Keratinocyte (primary cell): Measurements from ENCODE around the gene STRN4. TPM values are rescaled to one million over a fixed set of nuclear protein-coding genes. Genes with fewer than 3 reads are reported as not detected.

Experiments
- DNase-seq: peaks from one replicate; pipeline ENCODE4 v3.0.0-alpha.2; 2011; ENCODE audit warnings: low read depth, missing footprints, low spot score
- FAIRE-seq: peaks from 2 replicates; lab custom pipeline; 2011; peaks lifted over from hg19 to GRCh38; lab: Jason Lieb, UNC
- H2AFZ ChIP-seq: 2 replicates; pipeline ENCODE4 v1.6.0; 2012; ENCODE audit warnings: low read length, control low read depth, inconsistent platforms; ENCODE audit not compliant: control insufficient read depth
- H3K27ac ChIP-seq: 2 replicates; pipeline ENCODE4 v1.5.1; 2011; ENCODE audit warnings: low read length; ENCODE audit not compliant: control insufficient read depth, insufficient read depth
- H3K27me3 ChIP-seq: 3 replicates; pipeline ENCODE4 v1.6.0; 2011; ENCODE audit warnings: low read length; ENCODE audit not compliant: control insufficient read depth, insufficient read depth; ENCODE audit errors: extremely low read depth
- H3K36me3 ChIP-seq, 2 experiments: 2 replicates in 1 of 2; 3 replicates in 1 of 2; pipeline ENCODE4 v1.5.1; 2011; ENCODE audit warnings: low read length in 2 of 2, mild to moderate bottlenecking in 1 of 2; ENCODE audit not compliant: control insufficient read depth in 2 of 2, insufficient read depth in 2 of 2; ENCODE audit errors: extremely low read depth in 1 of 2
- H3K4me1 ChIP-seq: 3 replicates; pipeline ENCODE4 v1.5.1; 2011; ENCODE audit warnings: low read length; ENCODE audit not compliant: control insufficient read depth, insufficient read depth; ENCODE audit errors: extremely low read depth
- H3K4me2 ChIP-seq: 3 replicates; pipeline ENCODE4 v1.6.0; 2011; ENCODE audit warnings: low read depth, low read length; ENCODE audit not compliant: control insufficient read depth, insufficient read depth; ENCODE audit errors: extremely low read depth
- H3K4me3 ChIP-seq, 3 experiments: fragments of 200-600 bp in 1 of 3; sonication (generic) in 1 of 3; 2 replicates in 2 of 3; 3 replicates in 1 of 3; pipeline ENCODE4 v1.5.1; 2011 to 2016; ENCODE audit warnings: low read length in 3 of 3, mild to moderate bottlenecking in 3 of 3, control low read depth in 2 of 3, inconsistent platforms in 1 of 3, low read depth in 1 of 3, mixed read lengths in 1 of 3, mixed run types in 1 of 3, moderate library complexity in 1 of 3; ENCODE audit not compliant: control insufficient read depth in 2 of 3, insufficient read depth in 2 of 3; ENCODE audit errors: extremely low read depth in 1 of 3
- H3K79me2 ChIP-seq: 2 replicates; pipeline ENCODE4 v1.6.0; 2012; ENCODE audit warnings: low read length; ENCODE audit not compliant: control insufficient read depth, insufficient read depth
- H3K9ac ChIP-seq: 3 replicates; pipeline ENCODE4 v1.6.0; 2011; ENCODE audit warnings: low read length; ENCODE audit not compliant: control insufficient read depth, insufficient read depth; ENCODE audit errors: extremely low read depth
- H3K9me1 ChIP-seq: 3 replicates; pipeline ENCODE4 v1.6.0; 2011; ENCODE audit warnings: low read length; ENCODE audit not compliant: control insufficient read depth, insufficient read depth; ENCODE audit errors: extremely low read depth
- H3K9me3 ChIP-seq: 2 replicates; pipeline ENCODE4 v1.5.1; 2012; ENCODE audit warnings: low read depth, low read length; ENCODE audit not compliant: control insufficient read depth
- H4K20me1 ChIP-seq: 3 replicates; pipeline ENCODE4 v1.6.0; 2011; ENCODE audit warnings: low read length; ENCODE audit not compliant: control insufficient read depth, insufficient read depth; ENCODE audit errors: extremely low read depth
- EZH2 ChIP-seq: IDR thresholded peaks from one replicate; pipeline ENCODE4 v1.6.1; 2012; ENCODE audit warnings: inconsistent platforms, mild to moderate bottlenecking, low read length, moderate library complexity
- dilution Hi-C: fragments of 300-500 bp; cut with MboI; formaldehyde crosslinking; loops from one replicate; pipeline ENCODE4 v1.7.0; 2020; ENCODE audit warnings: low sequenced_read_pairs; ENCODE audit not compliant: extremely low pct_ligation_motif_present
- polyA plus RNA-seq, 5 experiments: library from polyadenylated mRNA; depleted of rRNA in 3 of 5; stranded (reverse) in 3 of 5; stranded (forward) in 1 of 5; unstranded in 1 of 5; fragments of >200 nt; gene quantifications; 1 replicate in 1 of 5; 2 replicates in 3 of 5; 3 replicates in 1 of 5; pipeline versions ENCODE4 v1.2.1 to v1.2.3, GENCODE V29; 2011 to 2012; ENCODE audit warnings: missing spikeins in 2 of 5, low read depth in 1 of 5, low replicate concordance in 1 of 5
- TF ChIP-seq, protein P1 (sequence below), 3 experiments: IDR thresholded peaks in 1 of 3; conservative IDR thresholded peaks in 1 of 3; optimal IDR thresholded peaks in 1 of 3; 2 replicates in 2 of 3; 3 replicates in 1 of 3; pipeline versions ENCODE3 to v1.5.1; 2011; ENCODE audit warnings: low read length in 3 of 3, mild to moderate bottlenecking in 3 of 3, moderate library complexity in 2 of 3, control low read depth in 1 of 3, inconsistent platforms in 1 of 3; ENCODE audit not compliant: insufficient read depth in 2 of 3; ENCODE audit errors: extremely low read depth in 1 of 3

The STRN4 gene
- polyA plus RNA-seq, 1 donor (not counting 4 experiments of a cell fraction or from before 2014, with no cell fraction given) = 37.3 TPM

DNA sequence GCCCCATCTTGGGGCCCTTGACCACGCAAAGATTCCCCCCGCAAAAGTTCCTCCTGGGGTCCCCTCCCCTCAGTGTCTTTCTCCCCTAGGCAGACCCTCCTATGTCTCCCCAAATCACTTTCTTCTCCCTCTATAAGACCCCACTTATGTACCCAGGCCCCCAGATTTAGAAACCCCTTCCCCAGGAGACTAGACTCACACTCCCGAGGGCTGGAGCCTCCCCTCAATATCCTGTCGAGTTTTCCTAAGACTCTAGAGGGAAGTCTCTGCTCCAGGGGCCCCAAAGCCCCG lies 40.7 kb upstream of the STRN4 start:
- FAIRE-seq (no peak), DNase-seq (no peak)
- Histone ChIP-seq H3K27me3 (no peaks in the 10 kb centered on the region), H3K9me3 (no peaks in the 10 kb centered on the region), H3K36me3 (peaks cover 8 to 37% of the 10 kb centered on the region in 2 experiments), H2AFZ (no peak overlapping the region), H3K4me2 (peak overlapping the region; percentile 87), H3K4me3 (peak overlapping the region; percentile 92 to 99 (median 92)), H3K9me1 (no peaks in the 10 kb centered on the region), H3K4me1 (peaks cover 17% of the 10 kb centered on the region), H3K27ac (peak overlapping the region; percentile 95), H3K9ac (peak overlapping the region; percentile 93), H3K79me2 (peaks cover 62% of the 10 kb centered on the region), H4K20me1 (no peaks in the 10 kb centered on the region)
- TF ChIP-seq EZH2 = no peak
- dilution Hi-C loops = no loop called here

DNA sequence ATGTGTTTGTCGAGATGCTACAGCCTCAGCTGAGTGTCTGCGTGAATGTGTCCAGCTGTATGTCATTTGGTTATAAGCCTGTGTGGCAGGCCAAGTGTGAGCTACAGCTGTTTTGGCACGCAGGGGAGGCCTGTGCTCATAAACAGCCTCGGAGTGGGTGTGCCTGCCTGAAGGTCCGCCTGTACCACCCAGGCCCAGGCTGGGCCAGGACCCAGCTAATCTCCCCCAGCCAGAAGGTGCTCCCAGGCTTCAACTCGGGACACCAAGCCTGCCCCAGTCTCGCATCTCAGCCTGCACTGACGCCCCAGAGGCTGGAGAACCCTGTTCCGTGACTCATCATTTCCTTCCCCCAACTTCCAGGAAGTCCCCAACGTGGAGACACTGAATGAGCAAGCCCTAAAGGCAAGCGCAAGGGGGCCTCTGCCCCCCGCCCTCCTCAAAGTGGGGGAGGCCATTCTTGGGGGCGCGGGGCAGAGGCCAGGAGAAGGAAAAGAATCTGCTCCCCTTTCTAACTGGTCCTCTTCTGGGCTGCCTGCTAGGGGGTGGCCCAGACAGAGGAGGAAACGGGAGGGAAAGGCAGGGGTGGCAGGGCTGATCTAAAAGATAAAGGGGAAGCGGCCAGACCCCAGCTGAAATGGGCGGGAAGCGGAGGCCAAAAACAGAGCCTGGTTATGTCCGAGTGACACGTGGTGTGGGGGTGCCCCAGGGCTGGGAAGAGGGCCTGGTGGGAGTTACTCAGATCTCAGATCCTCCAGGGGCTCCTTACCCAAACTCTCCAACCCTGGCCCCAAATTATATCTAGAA lies 40.2 kb upstream of the STRN4 start:
- dilution Hi-C loops = no loop called here

More for the DNA sequence above, 40.2 kb upstream of the STRN4 start:
- no peaks in the 10 kb centered on the region for H4K20me1 ChIP-seq
- peaks cover 68% of the 10 kb centered on the region for H3K79me2 ChIP-seq
- TF ChIP-seq EZH2 = no peak
- TF ChIP-seq, protein P1, sequence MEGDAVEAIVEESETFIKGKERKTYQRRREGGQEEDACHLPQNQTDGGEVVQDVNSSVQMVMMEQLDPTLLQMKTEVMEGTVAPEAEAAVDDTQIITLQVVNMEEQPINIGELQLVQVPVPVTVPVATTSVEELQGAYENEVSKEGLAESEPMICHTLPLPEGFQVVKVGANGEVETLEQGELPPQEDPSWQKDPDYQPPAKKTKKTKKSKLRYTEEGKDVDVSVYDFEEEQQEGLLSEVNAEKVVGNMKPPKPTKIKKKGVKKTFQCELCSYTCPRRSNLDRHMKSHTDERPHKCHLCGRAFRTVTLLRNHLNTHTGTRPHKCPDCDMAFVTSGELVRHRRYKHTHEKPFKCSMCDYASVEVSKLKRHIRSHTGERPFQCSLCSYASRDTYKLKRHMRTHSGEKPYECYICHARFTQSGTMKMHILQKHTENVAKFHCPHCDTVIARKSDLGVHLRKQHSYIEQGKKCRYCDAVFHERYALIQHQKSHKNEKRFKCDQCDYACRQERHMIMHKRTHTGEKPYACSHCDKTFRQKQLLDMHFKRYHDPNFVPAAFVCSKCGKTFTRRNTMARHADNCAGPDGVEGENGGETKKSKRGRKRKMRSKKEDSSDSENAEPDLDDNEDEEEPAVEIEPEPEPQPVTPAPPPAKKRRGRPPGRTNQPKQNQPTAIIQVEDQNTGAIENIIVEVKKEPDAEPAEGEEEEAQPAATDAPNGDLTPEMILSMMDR (optimal IDR thresholded peaks at IDR 0.05 in 1 of 3, IDR thresholded peaks at IDR 0.05 in 1 of 3, conservative IDR thresholded peaks at IDR 0.05 in 1 of 3; ENCODE audit: extremely low read depth in 1 of 3, insufficient read depth in 2 of 3, low read length in 3 of 3) = no peak
- H3K9me1 ChIP-seq = no peaks in the 10 kb centered on the region
- DNase-seq = no peak
- no peaks in the 10 kb centered on the region for H3K9me3 ChIP-seq
- peaks cover 22% of the 10 kb centered on the region for H3K4me1 ChIP-seq
- peaks cover 11 to 43% of the 10 kb centered on the region in 2 experiments for H3K36me3 ChIP-seq
- H2AFZ ChIP-seq = no peak overlapping the region
- H3K4me3 ChIP-seq = peak overlapping the region; percentile 92 to 99 (median 92)
- no peaks in the 10 kb centered on the region for H3K27me3 ChIP-seq
- peak overlapping the region; percentile 93 for H3K9ac ChIP-seq
- H3K27ac ChIP-seq = peak overlapping the region; percentile 95
- H3K4me2 ChIP-seq = peak overlapping the region; percentile 87
- FAIRE-seq = peak; percentile 44
